Subcutaneous abdominal adipose tissue (tissue), 5 donors: ENCODE measurements around the gene SCARF1.

Source experiments
- H3K27ac ChIP-seq: one replicate; pipeline ENCODE4 v1.7.0; 2013; ENCODE audit warnings: low read depth, mild to moderate bottlenecking, inconsistent platforms, low read length, moderate library complexity
- H3K27me3 ChIP-seq, 5 donors: one replicate each; pipeline ENCODE4 v1.7.0; 2013; ENCODE audit warnings: low read length in 5 of 5, inconsistent platforms in 1 of 5; ENCODE audit not compliant: control insufficient read depth in 5 of 5, insufficient read depth in 4 of 5
- H3K36me3 ChIP-seq, 5 donors: one replicate each; pipeline ENCODE4 v1.7.0; 2013; ENCODE audit warnings: low read length in 5 of 5; ENCODE audit not compliant: control insufficient read depth in 5 of 5, insufficient read depth in 5 of 5
- H3K4me1 ChIP-seq, 5 donors: one replicate each; pipeline ENCODE4 v1.7.0; 2013; ENCODE audit warnings: low read length in 5 of 5, mild to moderate bottlenecking in 3 of 5, moderate library complexity in 1 of 5; ENCODE audit not compliant: control insufficient read depth in 5 of 5, insufficient read depth in 5 of 5
- H3K4me3 ChIP-seq, 5 donors: one replicate each; pipeline ENCODE4 v1.7.0; 2013; ENCODE audit warnings: low read length in 5 of 5, low read depth in 1 of 5
- H3K9ac ChIP-seq, 5 donors: one replicate each; pipeline ENCODE4 v1.7.0; 2013; ENCODE audit warnings: low read length in 5 of 5, mild to moderate bottlenecking in 4 of 5, moderate library complexity in 3 of 5
- H3K9me3 ChIP-seq, 5 donors: one replicate each; pipeline ENCODE4 v1.7.0; 2013; ENCODE audit warnings: low read length in 5 of 5; ENCODE audit not compliant: control insufficient read depth in 5 of 5
- donor health status: healthy.
- donor health status: healthy.
- donor health status: healthy.
- donor health status: healthy.
- donor health status: healthy.

The SCARF1 gene

GRCh38 chr17:1590747-1591473 is 54.6 kb downstream of the SCARF1 start:
- Histone ChIP-seq H3K27ac (peak overlapping the region; percentile 70), H3K9ac (no peak overlapping the region), H3K4me3 (no peak overlapping the region), H3K4me1 (peaks cover 5 to 25% (median 14%) of the 10 kb centered on the region in 5 donors), H3K9me3 (no peaks in the 10 kb centered on the region), H3K36me3 (peaks cover 0 to 50% (median 20%) of the 10 kb centered on the region in 5 donors), H3K27me3 (no peaks in the 10 kb centered on the region)

GRCh38 chr17:1590029-1590746 is 55.3 kb downstream of the SCARF1 start:
- no peak overlapping the region for H3K4me3 ChIP-seq
- H3K27me3 ChIP-seq = no peaks in the 10 kb centered on the region
- peaks cover 5 to 25% (median 14%) of the 10 kb centered on the region in 5 donors for H3K4me1 ChIP-seq
- no peak overlapping the region for H3K9ac ChIP-seq
- peak overlapping the region; percentile 70 for H3K27ac ChIP-seq
- peaks cover 0 to 57% (median 20%) of the 10 kb centered on the region in 5 donors for H3K36me3 ChIP-seq
- H3K9me3 ChIP-seq = no peaks in the 10 kb centered on the region

GRCh38 chr17:1588821-1589585 is 56.5 kb downstream of the SCARF1 start:
- no peak overlapping the region for H3K4me3 ChIP-seq
- H3K27ac ChIP-seq = peak overlapping the region; percentile 70
- peak overlapping the region in 1 of 5 donors; percentile 33 for H3K9ac ChIP-seq
- peaks cover 0 to 68% (median 24%) of the 10 kb centered on the region in 5 donors for H3K36me3 ChIP-seq
- peaks cover 5 to 25% (median 14%) of the 10 kb centered on the region in 5 donors for H3K4me1 ChIP-seq
- no peaks in the 10 kb centered on the region for H3K9me3 ChIP-seq
- no peaks in the 10 kb centered on the region for H3K27me3 ChIP-seq

- peaks cover 0 to 70% (median 16%) of the 10 kb centered on the region in 5 donors for H3K36me3 ChIP-seq
- H3K4me3 ChIP-seq = no peak overlapping the region
- H3K4me1 ChIP-seq = peaks cover 0 to 21% (median 9%) of the 10 kb centered on the region in 5 donors
- no peak overlapping the region for H3K9ac ChIP-seq
- H3K27me3 ChIP-seq = no peaks in the 10 kb centered on the region
- no peaks in the 10 kb centered on the region for H3K9me3 ChIP-seq
- H3K27ac ChIP-seq = no peak overlapping the region
These were observed 61.4 kb downstream of the SCARF1 start for GRCh38 chr17:1584167-1584566.
